Stimulated activated CD8-positive, alpha-beta memory T cell treated with anti-CD3 and anti-CD28 coated beads, Interleukin-2, amount 100 ng/mL, for 48 hours (primary cell): Measurements from ENCODE around the gene KCNK1.
A peak's percentile ranks its signal among the peaks of the same experiment; 100 is the strongest.
"Not testable (repeated sequence)": the region's sequence is repeated elsewhere in the genome, so short reads cannot be mapped to it uniquely, and the experiment has no call there.

Experiments
- DNase-seq, 2 donors: peaks; one replicate each; pipeline ENCODE4 v3.0.0-alpha.2; 2020; ENCODE audit warnings: low read depth in 2 of 2

Gene KCNK1

GRCh38 chr1:233607252-233608119 is 6.4 kb upstream of the KCNK1 start:
- DNase-seq, result no peak

- DNase-seq, result no peak
Observed at GRCh38 chr1:233608988-233609387, 4.9 kb upstream of the KCNK1 start.

- DNase-seq, result no peak
Observed at GRCh38 chr1:233609926-233610325, 4.0 kb upstream of the KCNK1 start.

GRCh38 chr1:233610628-233611027 is 3.3 kb upstream of the KCNK1 start:
- no peak for DNase-seq

GRCh38 chr1:233611363-233611762 is 2.5 kb upstream of the KCNK1 start:
- DNase-seq, result not testable (repeated sequence)

- DNase-seq, result no peak
Observed at GRCh38 chr1:233614173-233614742, 352 bp downstream of the KCNK1 start.

- DNase-seq, result no peak
Observed at GRCh38 chr1:233614743-233615521, 1.0 kb downstream of the KCNK1 start.

- DNase-seq, result no peak
Observed at GRCh38 chr1:233615571-233615970, 1.7 kb downstream of the KCNK1 start.

GRCh38 chr1:233617025-233617424 is 3.1 kb downstream of the KCNK1 start:
- no peak for DNase-seq

GRCh38 chr1:233619414-233619813 is 5.5 kb downstream of the KCNK1 start:
- not testable (repeated sequence) for DNase-seq

- DNase-seq, result no peak
Observed at GRCh38 chr1:233620065-233620464, 6.2 kb downstream of the KCNK1 start.

GRCh38 chr1:233621923-233622322 is 8.0 kb downstream of the KCNK1 start:
- DNase-seq, result no peak

- DNase-seq, result no peak
Observed at GRCh38 chr1:233624289-233624688, 10.4 kb downstream of the KCNK1 start.

GRCh38 chr1:233625087-233625486 is 11.2 kb downstream of the KCNK1 start:
- DNase-seq, result no peak

- DNase-seq, result no peak
Observed at GRCh38 chr1:233625510-233625981, 11.6 kb downstream of the KCNK1 start.

- peak in 1 of 2 donors; percentile 42 for DNase-seq
Observed at GRCh38 chr1:233627376-233627775, 13.5 kb downstream of the KCNK1 start.

- no peak for DNase-seq
Observed at GRCh38 chr1:233627823-233628222, 13.9 kb downstream of the KCNK1 start.

GRCh38 chr1:233629305-233629935 is 15.5 kb downstream of the KCNK1 start:
- no peak for DNase-seq

GRCh38 chr1:233631810-233632405 is 18.0 kb downstream of the KCNK1 start:
- no peak for DNase-seq

- DNase-seq, result no peak
Observed at GRCh38 chr1:233632436-233632835, 18.5 kb downstream of the KCNK1 start.

- DNase-seq, result no peak
Observed at GRCh38 chr1:233635765-233636502, 22.0 kb downstream of the KCNK1 start.
